Inflammatory macrophage (primary cell): Measurements from ENCODE around the gene CCDC197.

ENCODE experiments used
- DNase-seq, 2 donors: peaks; one replicate each; pipeline ENCODE4 v3.0.0-alpha.2; 2020 to 2022

Gene CCDC197

GRCh38 chr14:94027566-94028449 is 30.7 kb downstream of the CCDC197 start:
- DNase-seq = no peak

DNA sequence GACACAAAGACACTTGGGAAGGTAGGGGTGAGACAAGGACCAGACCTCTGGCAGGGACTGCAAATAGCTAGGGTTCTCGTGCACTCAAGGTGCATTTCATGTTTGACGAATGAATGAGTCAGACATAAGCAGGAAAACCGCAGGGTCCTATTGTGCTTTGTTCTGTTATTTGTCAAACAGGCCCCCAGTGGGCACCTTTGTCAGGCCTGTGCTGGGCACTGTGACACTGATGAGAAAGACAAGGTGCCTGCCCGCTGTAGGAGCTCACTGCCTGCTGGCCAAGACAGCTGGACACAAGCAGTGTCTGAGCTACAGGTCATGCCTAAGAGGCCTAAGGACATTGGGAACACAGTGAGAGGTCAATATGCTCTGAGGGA is 31.3 kb downstream of the CCDC197 start:
- no peak for DNase-seq

DNA sequence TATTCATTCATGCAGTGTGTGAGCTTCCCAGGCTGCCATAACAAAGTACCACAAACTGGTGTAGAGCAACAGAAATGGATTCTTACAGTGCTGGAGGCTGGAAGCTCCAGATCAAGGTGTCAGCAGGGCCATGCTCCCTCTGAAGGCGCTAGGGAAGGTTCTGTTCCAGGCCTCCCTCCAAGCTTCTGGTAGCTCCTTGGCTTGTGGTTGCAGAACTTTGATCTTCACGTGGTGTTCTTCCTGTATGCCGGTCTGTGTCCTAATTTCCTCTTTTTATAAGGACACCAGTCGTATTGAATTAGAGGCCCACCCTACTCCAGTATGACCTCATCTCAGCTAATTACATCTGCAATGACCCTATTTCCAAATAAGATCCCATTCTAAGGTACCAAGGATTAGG is 32.2 kb downstream of the CCDC197 start:
- peak; percentile 82 to 84 for DNase-seq

- DNase-seq = no peak
These were observed 32.6 kb downstream of the CCDC197 start for GRCh38 chr14:94029671-94030203.

- no peak for DNase-seq
These were observed 33.5 kb downstream of the CCDC197 start for GRCh38 chr14:94030571-94030970.

GRCh38 chr14:94031161-94031882 is 34.2 kb downstream of the CCDC197 start:
- DNase-seq = no peak

- DNase-seq = no peak
These were observed 34.8 kb downstream of the CCDC197 start for GRCh38 chr14:94031883-94032279.

- peak in 1 of 2 donors; percentile 29 for DNase-seq
These were observed 37.8 kb downstream of the CCDC197 start for GRCh38 chr14:94034886-94035285.

GRCh38 chr14:94036313-94037167 is 39.4 kb downstream of the CCDC197 start:
- DNase-seq = peak; percentile 75

DNA sequence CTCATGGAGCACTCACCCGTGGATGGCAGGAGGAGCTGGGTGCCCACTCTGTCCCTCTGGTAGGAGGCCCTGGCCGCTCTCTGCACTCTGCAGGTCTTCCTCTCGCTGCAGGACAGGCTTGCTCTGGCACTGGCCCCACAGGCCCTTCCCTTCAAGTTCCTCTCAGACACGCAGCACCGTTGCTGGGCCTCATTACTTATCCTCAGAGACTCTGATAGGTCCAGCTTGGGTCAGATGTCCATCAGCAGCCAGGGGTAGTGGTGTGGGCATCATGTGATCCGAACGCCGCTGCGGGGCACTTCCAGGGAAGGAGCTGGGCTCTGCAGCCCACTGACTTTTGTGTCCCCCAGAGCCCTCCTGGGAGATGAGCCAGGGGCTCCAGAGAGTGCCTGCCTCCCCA is 40.9 kb downstream of the CCDC197 start:
- no peak for DNase-seq

DNA sequence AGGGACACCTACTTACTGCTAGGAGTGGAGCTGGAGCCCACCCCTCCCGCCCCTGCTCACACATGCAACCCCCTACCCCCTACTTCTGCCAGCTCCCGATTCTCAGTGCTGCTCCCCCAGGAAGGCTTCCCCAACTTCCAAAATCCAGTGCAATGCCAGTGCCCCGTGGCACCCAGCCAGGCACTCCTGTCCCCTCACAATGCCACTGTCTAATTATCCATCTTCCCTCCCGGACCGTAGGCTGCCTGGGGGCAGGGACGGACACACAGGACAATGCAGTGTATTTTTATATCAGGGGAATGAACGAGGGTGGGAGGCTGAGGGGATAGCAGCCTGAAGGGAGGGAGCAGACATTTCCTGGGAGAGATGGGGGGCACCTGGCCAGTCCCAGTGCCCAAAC is 41.4 kb downstream of the CCDC197 start:
- DNase-seq = no peak

- DNase-seq = no peak
These were observed 42.0 kb downstream of the CCDC197 start for GRCh38 chr14:94038921-94039629.

- no peak for DNase-seq
These were observed 43.1 kb downstream of the CCDC197 start for GRCh38 chr14:94040247-94040646.

DNA sequence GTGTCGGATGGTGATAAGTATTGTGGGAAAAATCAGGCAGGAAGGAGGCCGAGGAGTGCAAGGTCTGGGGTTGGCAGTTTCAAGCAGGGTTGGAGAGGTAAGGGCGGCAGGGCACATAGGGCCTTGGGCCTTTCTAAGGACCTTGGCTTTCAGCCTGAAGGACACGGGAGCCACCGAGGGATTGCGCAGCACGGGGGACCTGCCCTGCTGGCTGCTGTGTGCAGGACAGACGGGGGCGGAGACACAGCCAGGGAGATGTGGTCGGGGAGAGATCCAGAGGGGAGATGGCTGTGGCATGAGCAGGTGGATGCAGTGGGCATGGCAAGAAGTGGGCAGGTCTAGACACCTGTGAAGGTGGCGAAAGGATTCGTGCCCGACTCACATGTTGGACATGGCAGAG is 43.7 kb downstream of the CCDC197 start:
- no peak for DNase-seq

- no peak for DNase-seq
These were observed 44.6 kb downstream of the CCDC197 start for GRCh38 chr14:94041551-94042346.

DNA sequence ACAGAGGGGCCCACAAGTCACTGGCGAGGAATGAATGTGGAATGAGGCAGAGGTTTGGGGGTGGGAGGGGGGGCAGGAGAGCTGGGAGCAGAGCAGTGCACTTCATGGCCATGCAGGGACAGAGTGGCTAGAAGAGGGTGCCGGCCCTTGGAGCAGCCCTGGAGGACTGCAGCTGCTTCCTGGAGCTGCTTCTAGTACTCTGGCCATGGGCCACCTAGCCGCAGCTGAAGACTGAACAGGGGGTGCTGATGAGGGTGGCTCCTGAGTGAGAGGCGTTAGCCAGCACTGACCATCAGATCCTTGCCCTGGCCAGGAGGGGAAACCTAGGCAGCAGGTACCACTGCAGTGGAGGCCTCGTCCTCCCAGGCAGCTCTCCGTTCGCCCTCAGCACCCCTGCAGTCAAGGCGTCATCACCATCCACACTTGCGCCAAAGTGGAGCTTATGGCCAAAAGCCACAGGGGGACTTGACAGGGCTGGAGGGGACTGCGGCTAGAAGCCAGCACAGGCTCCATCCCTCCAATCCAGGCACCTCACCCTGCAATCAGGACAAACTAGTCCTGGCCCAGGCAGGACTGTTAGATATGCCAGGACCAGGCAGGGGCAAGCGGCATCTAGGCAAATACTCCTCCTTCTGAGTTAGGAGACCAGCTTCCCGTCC is 45.5 kb downstream of the CCDC197 start:
- DNase-seq = no peak

DNA sequence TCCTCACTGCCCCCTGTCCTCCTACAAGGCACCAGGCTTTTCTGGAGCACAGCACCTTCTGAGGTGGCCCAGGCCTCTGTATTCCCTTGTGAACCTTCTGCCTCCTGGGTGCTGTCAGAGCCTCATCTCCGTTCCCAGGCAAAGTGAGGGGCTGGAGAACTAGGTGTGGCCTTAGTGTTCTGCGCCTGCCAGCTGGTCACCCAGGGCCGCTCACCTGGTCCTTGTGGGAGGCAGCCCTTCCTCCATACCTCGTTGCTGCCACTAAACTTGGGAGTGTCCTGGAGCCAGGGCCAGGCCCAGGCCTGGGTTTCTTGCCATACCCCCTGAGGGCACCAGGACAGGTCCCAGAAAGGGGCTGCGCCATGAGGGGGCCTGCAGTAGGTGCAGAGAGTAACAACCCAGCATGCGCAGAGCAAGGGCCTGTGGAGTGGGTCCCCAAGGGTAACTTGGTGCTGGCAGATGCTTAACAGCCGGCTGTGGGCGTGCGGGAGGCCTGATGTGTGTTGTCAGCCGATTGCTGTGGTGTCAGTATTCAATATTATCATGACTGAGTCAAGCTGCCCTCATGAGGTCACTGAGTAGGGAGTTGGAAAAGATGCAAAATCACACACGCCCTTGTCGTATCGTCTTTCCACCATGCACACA is 46.1 kb downstream of the CCDC197 start:
- no peak for DNase-seq

DNA sequence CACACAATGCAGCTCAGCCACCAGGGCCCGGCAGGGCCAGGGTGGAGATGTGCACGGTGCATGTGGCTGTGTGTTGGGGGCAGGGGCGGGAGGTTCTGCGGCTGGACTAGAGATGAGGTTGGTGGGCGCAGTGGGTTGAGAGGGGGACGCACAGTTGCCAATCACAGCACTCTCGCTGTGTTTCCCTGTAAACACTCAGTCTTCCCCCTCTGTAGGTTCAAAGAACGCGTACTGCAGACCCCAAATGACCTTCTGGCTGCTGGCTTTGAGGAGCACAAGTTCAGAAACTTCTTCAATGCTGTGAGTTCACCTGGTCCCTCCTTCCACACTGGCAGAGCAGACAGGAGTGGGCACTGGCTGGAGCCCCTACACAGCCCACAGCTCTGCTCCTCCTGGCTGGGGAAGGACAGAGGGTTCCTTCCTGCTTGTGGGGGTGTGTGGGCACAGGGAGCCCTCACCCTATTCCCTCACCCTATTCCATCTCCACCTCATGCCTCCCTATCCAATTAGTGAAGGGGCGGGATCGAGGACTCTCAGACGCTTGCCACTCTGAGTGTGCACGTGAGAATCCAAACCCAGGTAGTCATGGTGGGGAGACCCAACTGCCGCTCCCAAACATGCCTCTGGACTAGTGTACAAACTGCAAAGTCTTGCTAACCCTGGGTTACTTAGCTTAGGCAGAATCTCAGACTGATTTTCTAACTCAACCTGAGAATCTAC is 46.8 kb downstream of the CCDC197 start:
- DNase-seq = no peak

- DNase-seq = no peak
These were observed 47.5 kb downstream of the CCDC197 start for GRCh38 chr14:94044476-94045091.
